Pancreas (tissue), 10 donors: ENCODE measurements around the gene HHAT. TPM values are rescaled to one million over a fixed set of nuclear protein-coding genes. Genes with fewer than 3 reads are reported as not detected.

Experiments used
- ATAC-seq, 4 donors: fragments of 200-7000 bp; cut with Tn5 transposase; one replicate each; pipeline versions ENCODE4 v1.8.0 to v1.9.1; 2020; ENCODE audit warnings: mild to moderate bottlenecking in 4 of 4, moderate library complexity in 4 of 4
- DNase-seq, 6 donors: peaks; one replicate each; pipeline ENCODE4 v3.0.0-alpha.2; 2020
- FAIRE-seq: peaks from 2 replicates; lab custom pipeline; 2012; peaks lifted over from hg19 to GRCh38; lab: Jason Lieb, UNC
- H3K27ac ChIP-seq, 4 donors: fragments of 200-600 bp; sonication (generic); 1 replicate in 3 of 4; 2 replicates in 1 of 4; pipeline versions ENCODE4 v1.5.0 to v1.8.0; 2020
- H3K27me3 ChIP-seq, 4 donors: fragments of 200-600 bp; one replicate each; pipeline ENCODE4 v1.8.0; 2021
- H3K36me3 ChIP-seq, 3 donors: fragments of 200-600 bp; sonication (generic) in 1 of 3; one replicate each; pipeline versions ENCODE4 v1.5.0 to v1.8.0; 2020 to 2021
- H3K4me1 ChIP-seq, 3 donors: fragments of 200-600 bp; one replicate each; pipeline ENCODE4 v1.8.0; 2021
- H3K4me3 ChIP-seq, 4 donors: fragments of 200-600 bp; sonication (generic) in 2 of 4; one replicate each; pipeline versions ENCODE4 v1.5.0 to v1.8.0; 2020 to 2021
- H3K9me3 ChIP-seq, 4 donors: fragments of 200-600 bp; one replicate each; pipeline ENCODE4 v1.8.0; 2021
- CTCF ChIP-seq, 4 donors: fragments of 200-600 bp; sonication (generic) in 3 of 4; IDR thresholded peaks; one replicate each; pipeline versions ENCODE4 v1.5.0 to v1.8.0; 2021; ENCODE audit warnings: antibody characterized with exemption in 4 of 4
- WGBS, 2 donors: extraction: QIAGEN DNeasy Blood & Tissue Kit; methylation state at CpG; one replicate each; pipeline ENCODE4 v1.1.7; 2013; 5-methylcytosine and 5-hydroxymethylcytosine counted together
- intact Hi-C, 3 donors: fragments of 100-400 bp; cut with DNase I; formaldehyde crosslinking; loops; one replicate each; pipeline versions ENCODE4 v1.11.1 to v1.14.2; 2022
- polyA plus RNA-seq, 2 donors: library from polyadenylated mRNA; stranded (reverse); fragments of 200-250 nt; gene quantifications; one replicate each; pipeline ENCODE4 v1.2.3, GENCODE V29; 2013
- total RNA-seq, 6 donors: library from RNA; stranded (reverse); fragmentation: NEBNext Ultra II Directional in 4 of 6; extraction: Animal tissue kit (Norgen Biotek cat#: 25700) in 4 of 6; gene quantifications; one replicate each; pipeline versions ENCODE4 v1.2.1 to v1.2.4, GENCODE V29; 2021 to 2023
- donor health status: healthy with polysubstance abuse.
- donor health status: DM: no; HTN: no; CAD: no; lungs with moderate emphysema.
- donor health status: DM: no; HTN: no; CAD: no.
- donor health status: control.
- donor health status: control.
- donor health status: Bipolar disorder and iron deficiency.
- donor health status: DM: yes; HTN: yes; CAD: no.
- donor health status: DM: no; HTN: no; CAD: no.
- donor health status: DM: no; HTN: no; CAD: no.
- donor health status: DM: yes; HTN: yes; CAD: no.

The HHAT gene
- total and polyA plus RNA-seq, 8 donors = 1.3 to 4.1 (median 2.4) TPM

- WGBS, 2 donors = 70 to 77% methylated on average over 6 of the region's 6 CpGs
- Histone ChIP-seq H3K27ac (no peak overlapping the region), H3K4me3 (no peak overlapping the region)
These were observed 319.0 kb downstream of the HHAT start for GRCh38 chr1:210647406-210648333.

GRCh38 chr1:210648588-210649269 lies 320.0 kb downstream of the HHAT start:
- Histone ChIP-seq H3K9me3 (no peaks in the 10 kb centered on the region), H3K27ac (no peak overlapping the region), H3K36me3 (no peaks in the 10 kb centered on the region), H3K4me1 (no peaks in the 10 kb centered on the region), H3K27me3 (no peaks in the 10 kb centered on the region), H3K4me3 (no peak overlapping the region)
- ATAC-seq (no peak), DNase-seq (no peak), FAIRE-seq (no peak)
- intact Hi-C loops = no loop called here
- WGBS, 2 donors = 90 to 92% methylated on average over 2 of the region's 2 CpGs
- TF ChIP-seq CTCF (IDR thresholded peaks at IDR 0.05) = no peak

More at GRCh38 chr1:210647406-210648333, 319.0 kb downstream of the HHAT start:
- no peaks in the 10 kb centered on the region for H3K9me3 ChIP-seq
- TF ChIP-seq CTCF (IDR thresholded peaks at IDR 0.05) = no peak
- H3K4me1 ChIP-seq = no peaks in the 10 kb centered on the region
- ATAC-seq = no peak
- no peaks in the 10 kb centered on the region for H3K27me3 ChIP-seq
- DNase-seq = no peak
- no peaks in the 10 kb centered on the region for H3K36me3 ChIP-seq
- intact Hi-C loops = no loop called here
- no peak for FAIRE-seq

- H3K4me3 ChIP-seq = no peak overlapping the region
- ATAC-seq = no peak
- H3K4me1 ChIP-seq = no peaks in the 10 kb centered on the region
- no peaks in the 10 kb centered on the region for H3K27me3 ChIP-seq
- no peaks in the 10 kb centered on the region for H3K9me3 ChIP-seq
- DNase-seq = no peak
- TF ChIP-seq CTCF (IDR thresholded peaks at IDR 0.05) = no peak
- 32 to 34% methylated on average over 2 of the region's 2 CpGs for WGBS, 2 donors
- intact Hi-C loops = no loop called here
- no peak for FAIRE-seq
- H3K27ac ChIP-seq = no peak overlapping the region
- H3K36me3 ChIP-seq = no peaks in the 10 kb centered on the region
These were observed 321.7 kb downstream of the HHAT start for GRCh38 chr1:210650403-210650802.

- intact Hi-C loops = no loop called here
- Histone ChIP-seq H3K9me3 (no peaks in the 10 kb centered on the region), H3K36me3 (no peaks in the 10 kb centered on the region), H3K4me3 (no peak overlapping the region), H3K27ac (no peak overlapping the region), H3K27me3 (no peaks in the 10 kb centered on the region), H3K4me1 (no peaks in the 10 kb centered on the region)
- ATAC-seq (no peak), DNase-seq (no peak), FAIRE-seq (no peak)
- no peak for TF ChIP-seq CTCF (IDR thresholded peaks at IDR 0.05)
- 80 to 88% methylated on average over 7 of the region's 7 CpGs for WGBS, 2 donors
These were observed 323.7 kb downstream of the HHAT start for GRCh38 chr1:210652329-210652954.
